ENCODE measurements around the gene CAB39L.
"Not testable (repeated sequence)": the region's sequence is repeated elsewhere in the genome, so short reads cannot be mapped to it uniquely, and the experiment has no call there.

CAB39L gene

GRCh38 chr13:49342454-49342853 is 101.4 kb downstream of the CAB39L start:
- DNase-seq, result no peak

DNA sequence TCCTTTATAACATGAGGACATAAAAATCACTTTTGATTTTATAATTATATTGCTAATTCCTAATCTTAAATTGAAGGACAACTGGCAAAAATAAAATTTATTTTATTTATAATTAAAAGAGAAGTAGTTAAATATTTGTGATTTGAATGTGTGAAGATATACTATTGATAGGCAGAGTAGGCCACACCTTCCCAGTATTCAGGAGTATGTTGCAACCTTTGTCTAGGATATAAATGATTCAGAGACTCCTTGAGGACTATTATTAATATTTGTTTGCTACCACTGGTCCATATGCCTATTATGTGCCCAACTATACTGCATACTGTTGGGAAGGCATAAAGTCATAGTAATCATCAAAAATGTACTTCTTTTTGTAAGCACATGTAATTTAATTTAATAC is 101.9 kb downstream of the CAB39L start:
- DNase-seq, result no peak

DNA sequence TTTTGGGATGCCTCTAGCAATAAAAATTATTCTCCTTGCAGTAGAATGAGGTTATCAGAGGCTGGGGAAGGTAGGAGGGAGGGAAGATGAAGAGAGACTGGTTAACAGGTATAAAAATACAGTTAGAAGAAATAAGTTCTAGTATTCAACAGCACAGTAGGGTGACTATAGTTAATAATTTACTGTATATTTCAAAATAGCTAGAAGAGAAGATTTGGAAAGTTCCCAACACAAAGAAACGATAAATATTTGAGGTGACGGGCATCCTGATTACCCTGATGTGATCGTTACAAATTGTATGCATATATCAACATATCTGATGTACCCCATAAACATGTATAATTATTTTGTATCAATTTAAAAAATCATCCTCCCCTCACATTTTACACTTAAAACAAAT is 102.3 kb downstream of the CAB39L start:
- DNase-seq, result no peak

- DNase-seq, result no peak
These were observed 103.7 kb downstream of the CAB39L start for GRCh38 chr13:49340161-49340560.

GRCh38 chr13:49336655-49337054 is 107.2 kb downstream of the CAB39L start:
- DNase-seq, result no peak

- DNase-seq, result no peak
These were observed 113.4 kb downstream of the CAB39L start for GRCh38 chr13:49330546-49330864.

DNA sequence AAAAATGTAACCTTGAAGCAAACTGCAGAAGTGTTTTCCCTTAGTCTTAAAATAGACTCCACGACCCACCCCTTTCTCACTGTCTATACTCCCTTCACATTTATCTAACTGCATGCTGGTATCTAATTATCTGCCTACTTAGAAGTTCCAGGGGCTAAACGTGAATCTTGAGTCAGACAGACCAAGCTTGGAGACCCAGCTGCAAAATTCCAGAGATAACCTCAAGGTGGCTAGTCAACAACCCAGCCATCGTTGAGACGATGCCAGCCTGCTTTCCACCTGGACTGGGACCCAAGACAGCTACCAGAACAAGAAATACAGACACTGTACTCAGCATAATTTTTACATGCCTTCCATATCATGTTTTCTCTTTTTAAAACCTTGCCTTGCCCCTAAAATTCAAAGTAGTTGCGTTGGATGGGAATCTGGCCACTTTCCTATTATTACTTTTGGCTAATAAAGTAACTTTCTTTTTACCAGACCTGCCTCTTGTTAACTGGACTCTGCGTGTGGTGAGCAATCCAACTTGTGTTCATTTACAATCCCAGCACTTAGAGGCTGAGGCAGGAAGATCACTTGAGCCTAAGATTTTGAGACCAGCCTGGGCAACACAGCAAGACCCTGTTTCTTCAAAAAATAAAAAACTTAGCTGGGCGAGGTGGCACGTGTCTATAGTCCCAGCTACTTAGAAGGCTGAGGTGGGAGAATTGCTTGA is 113.9 kb downstream of the CAB39L start:
- DNase-seq, result no peak

DNA sequence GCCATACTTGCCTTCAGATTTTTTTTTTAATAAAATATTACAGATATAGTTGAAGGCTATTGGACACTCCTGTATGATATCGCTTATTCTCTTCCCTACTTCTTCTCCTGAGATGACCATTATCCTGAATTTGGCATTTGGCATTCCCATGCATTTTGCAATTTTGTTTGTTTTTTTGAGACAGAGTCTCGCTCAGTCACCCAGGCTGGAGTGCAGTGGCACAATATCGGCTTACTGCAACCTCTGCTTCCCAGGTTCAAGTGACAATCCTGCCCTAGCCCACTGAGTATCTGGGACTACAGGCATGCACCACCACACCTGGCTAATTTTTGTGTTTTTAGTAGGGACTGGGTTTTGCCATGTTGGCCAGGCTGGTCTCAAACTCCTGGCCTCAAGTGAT is 116.7 kb downstream of the CAB39L start:
- DNase-seq, result not testable (repeated sequence)

- DNase-seq, result no peak
These were observed 117.5 kb downstream of the CAB39L start for GRCh38 chr13:49326222-49326917.

DNA sequence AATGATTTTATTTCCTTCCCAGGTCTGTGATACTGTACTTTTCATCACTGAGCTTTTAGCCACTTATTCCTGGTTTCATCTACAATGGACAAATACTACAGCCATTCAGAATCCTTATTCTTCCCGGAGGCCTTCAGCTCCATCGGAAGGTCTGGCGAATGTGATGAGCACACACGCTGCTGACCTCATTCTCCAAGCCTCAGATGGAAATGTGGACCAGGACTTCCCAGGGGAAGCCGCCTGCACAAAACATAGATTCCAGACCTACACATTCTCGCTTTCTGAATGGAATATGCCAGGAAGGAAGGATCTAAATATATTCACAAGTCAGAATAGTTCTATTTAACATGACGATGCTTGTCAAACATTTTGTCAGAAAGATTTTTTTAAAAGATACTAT is 120.5 kb downstream of the CAB39L start:
- no peak for DNase-seq

GRCh38 chr13:49322702-49323101 is 121.2 kb downstream of the CAB39L start:
- DNase-seq, result no peak

GRCh38 chr13:49320975-49321374 is 122.9 kb downstream of the CAB39L start:
- DNase-seq, result no peak

DNA sequence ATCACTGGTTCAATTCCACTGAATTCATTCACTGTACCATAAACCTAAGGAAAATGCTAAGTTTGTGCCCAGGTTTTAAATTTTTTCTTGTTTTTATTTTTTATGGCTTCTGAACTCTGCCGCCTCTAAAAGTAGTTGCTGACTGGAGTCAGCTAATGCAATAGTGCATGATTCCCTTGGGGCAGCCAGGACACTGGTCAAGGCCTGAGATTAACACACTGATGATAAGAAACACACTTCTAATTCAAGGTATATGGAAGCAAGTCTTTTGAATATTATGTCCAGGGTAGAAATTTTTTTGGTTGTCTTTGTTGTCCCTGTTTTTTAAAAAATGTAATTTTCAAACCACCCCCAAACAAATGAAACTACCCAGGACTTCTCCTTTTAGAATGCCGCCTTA is 123.9 kb downstream of the CAB39L start:
- no peak for DNase-seq

DNA sequence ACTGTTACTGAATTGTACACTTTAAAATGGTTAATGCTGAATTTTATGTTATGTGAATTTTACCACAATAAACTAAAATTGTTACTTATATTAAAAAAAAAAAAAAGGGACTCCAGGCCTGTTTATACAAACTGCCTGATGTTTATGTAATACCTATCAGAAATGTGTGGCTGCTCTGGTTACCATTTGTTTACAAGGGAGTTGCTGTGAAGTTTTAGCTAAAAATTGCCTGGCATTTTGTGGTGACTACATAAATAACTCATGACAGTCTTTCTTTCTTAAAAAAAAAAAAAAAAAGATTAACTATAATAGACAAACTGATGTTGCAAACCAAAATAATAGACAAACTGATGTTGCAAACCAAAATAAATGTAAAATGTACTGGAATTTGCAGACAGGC is 124.3 kb downstream of the CAB39L start:
- no peak for DNase-seq

DNA sequence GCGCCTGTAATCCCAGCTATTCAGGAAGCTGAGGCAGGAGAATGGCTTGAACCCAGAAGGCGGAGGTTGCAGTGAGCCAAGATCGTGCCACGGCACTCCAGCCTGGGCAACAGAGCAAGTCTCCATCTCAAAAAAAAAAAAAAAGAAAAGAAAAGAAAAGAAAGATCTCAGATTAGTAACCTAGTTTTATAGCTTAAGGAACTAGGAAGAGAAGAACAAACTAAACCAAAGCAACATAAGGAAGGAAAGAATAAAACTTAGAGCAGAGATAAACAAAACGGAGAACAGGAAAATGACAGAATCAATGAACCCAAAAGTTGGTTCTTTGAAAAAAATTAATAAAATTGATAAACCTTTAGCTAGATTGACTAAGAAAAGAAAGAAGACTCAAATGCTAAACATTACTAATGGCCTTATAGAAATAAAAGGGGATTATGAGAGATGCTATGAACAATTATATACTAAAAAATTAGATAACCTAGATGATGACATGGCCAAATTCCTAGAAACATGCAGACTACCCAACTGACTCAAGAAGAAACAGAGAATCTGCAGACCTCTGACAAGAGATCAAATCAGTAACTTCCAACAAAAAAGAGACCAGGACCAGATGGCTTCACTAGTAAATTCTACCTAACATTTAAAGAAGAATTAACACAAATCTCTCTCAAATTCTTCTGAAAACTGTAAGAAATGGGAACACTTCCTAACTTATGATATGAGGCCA is 127.9 kb downstream of the CAB39L start:
- DNase-seq, result no peak

DNA sequence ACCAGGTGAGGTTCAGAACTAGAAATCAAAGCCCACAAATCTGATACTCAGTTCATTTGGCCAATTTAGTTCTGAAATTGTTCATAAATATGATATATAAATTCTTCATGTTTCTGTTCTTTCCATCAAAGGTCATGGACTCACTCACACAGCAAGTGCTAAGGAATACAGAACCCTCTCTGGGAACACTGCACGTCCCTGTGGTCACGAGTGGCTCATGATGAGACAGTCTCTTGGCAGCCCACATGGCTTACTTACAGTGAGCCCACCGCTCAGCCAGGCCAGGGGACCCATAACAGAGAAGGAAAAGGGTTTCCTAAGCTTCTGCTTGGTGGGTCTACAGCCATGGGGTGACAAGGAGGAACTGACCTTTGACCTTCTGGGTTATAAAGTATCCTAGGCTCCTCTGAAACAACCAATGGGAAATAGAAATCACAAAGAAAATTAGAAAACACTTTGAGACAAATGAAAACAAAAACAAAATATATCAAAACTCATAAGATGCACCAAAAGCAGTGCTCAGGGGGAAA is 128.8 kb downstream of the CAB39L start:
- DNase-seq, result no peak

- no peak for DNase-seq
These were observed 129.5 kb downstream of the CAB39L start for GRCh38 chr13:49314344-49314882.

- no peak for DNase-seq
These were observed 132.0 kb downstream of the CAB39L start for GRCh38 chr13:49311816-49312215.

GRCh38 chr13:49310251-49310650 is 133.6 kb downstream of the CAB39L start:
- no peak for DNase-seq

- DNase-seq, result no peak
These were observed 134.9 kb downstream of the CAB39L start for GRCh38 chr13:49308921-49309408.

DNA sequence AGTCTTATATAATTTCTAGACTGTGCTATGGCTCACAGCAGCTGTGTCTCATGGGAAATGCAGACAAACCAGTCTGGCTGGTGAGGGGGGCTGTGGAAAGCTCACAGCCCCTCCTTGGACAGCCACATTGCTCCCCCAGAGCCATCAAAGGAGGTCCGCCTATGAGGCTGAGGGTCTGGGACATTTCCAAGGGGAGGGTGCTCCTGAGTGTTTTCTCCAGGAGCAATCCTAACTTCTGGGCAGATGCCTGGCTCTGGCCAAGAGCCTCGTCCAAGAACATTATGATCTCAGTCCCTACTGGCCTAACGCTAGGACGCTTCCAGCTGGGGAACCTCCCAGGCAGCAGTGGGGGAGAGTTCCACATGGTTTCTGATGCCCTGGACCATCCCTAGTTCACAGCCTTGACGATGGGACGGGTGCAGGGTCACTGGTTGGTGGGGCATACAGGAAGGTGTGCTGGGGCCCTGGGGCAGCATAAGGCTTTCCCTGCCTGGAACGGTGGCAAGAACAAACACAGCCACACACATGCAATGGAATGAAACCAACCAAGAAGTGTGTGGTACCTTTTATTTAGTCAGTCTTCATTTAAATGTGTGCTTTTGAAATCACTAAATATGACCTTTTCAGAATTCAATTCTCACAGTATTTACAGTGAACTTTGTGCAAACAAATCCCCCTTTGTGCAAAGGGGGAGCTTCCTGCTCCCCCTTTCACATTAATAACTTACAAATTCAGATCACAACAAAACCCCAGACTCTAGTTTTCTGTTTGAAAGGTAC is 135.6 kb downstream of the CAB39L start:
- no peak for DNase-seq

GRCh38 chr13:49307365-49307764 is 136.5 kb downstream of the CAB39L start:
- no peak for DNase-seq

All from activated CD4-positive, alpha-beta T cell treated with anti-CD3 and anti-CD28 coated beads for 48 hours (primary cell).